Liver (tissue), 9 donors: Measurements from ENCODE around the gene CXXC4. TPM values are rescaled to one million over a fixed set of nuclear protein-coding genes. Genes with fewer than 3 reads are reported as not detected.

Experiments used
- DNase-seq: peaks from one replicate; pipeline ENCODE4 v3.0.0-alpha.2; 2017; ENCODE audit warnings: low spot score
- H3K27ac ChIP-seq, 2 donors: one replicate each; pipeline ENCODE4 v1.7.0; 2013; ENCODE audit warnings: inconsistent platforms in 2 of 2, low read length in 2 of 2, control low read depth in 1 of 2, low read depth in 1 of 2, mild to moderate bottlenecking in 1 of 2
- H3K27me3 ChIP-seq, 4 donors: one replicate each; pipeline versions ENCODE4 v1.6.1 to v1.7.0; 2013; ENCODE audit warnings: low read length in 3 of 4, inconsistent platforms in 1 of 4, mild to moderate bottlenecking in 1 of 4, moderate library complexity in 1 of 4; ENCODE audit not compliant: control insufficient read depth in 4 of 4, insufficient read depth in 4 of 4
- H3K36me3 ChIP-seq, 4 donors: one replicate each; pipeline versions ENCODE4 v1.6.1 to v1.7.0; 2013; ENCODE audit warnings: low read length in 3 of 4, mild to moderate bottlenecking in 3 of 4, low read depth in 1 of 4, moderate library complexity in 1 of 4; ENCODE audit not compliant: control insufficient read depth in 4 of 4, insufficient read depth in 3 of 4
- H3K4me1 ChIP-seq, 4 donors: one replicate each; pipeline versions ENCODE4 v1.6.1 to v1.7.0; 2013; ENCODE audit warnings: low read length in 3 of 4, mild to moderate bottlenecking in 3 of 4, moderate library complexity in 1 of 4; ENCODE audit not compliant: control insufficient read depth in 4 of 4, insufficient read depth in 4 of 4
- H3K4me3 ChIP-seq, 3 donors: one replicate each; pipeline versions ENCODE4 v1.6.1 to v1.7.0; 2013; ENCODE audit warnings: low read length in 3 of 3, control low read depth in 1 of 3, low read depth in 1 of 3, mild to moderate bottlenecking in 1 of 3
- H3K9ac ChIP-seq, 2 donors: one replicate each; pipeline ENCODE4 v1.7.0; 2013; ENCODE audit warnings: low read length in 2 of 2, mild to moderate bottlenecking in 2 of 2, moderate library complexity in 2 of 2, control low read depth in 1 of 2, low read depth in 1 of 2
- H3K9me3 ChIP-seq, 4 donors: one replicate each; pipeline versions ENCODE4 v1.6.1 to v1.7.0; 2013; ENCODE audit warnings: low read length in 3 of 4; ENCODE audit not compliant: control insufficient read depth in 4 of 4
- ATF3 ChIP-seq: IDR thresholded peaks from 2 replicates; pipeline ENCODE4 v1.6.1; 2016; ENCODE audit warnings: antibody characterized with exemption
- GABPA ChIP-seq, 2 donors: IDR thresholded peaks in 1 of 2; conservative IDR thresholded peaks in 1 of 2; 2 replicates each; pipeline ENCODE4 v1.6.1; 2016; ENCODE audit warnings: antibody characterized with exemption in 2 of 2, mild to moderate bottlenecking in 1 of 2, moderate library complexity in 1 of 2
- HNF4G ChIP-seq: IDR thresholded peaks from 2 replicates; pipeline ENCODE4 v1.6.1; 2016; ENCODE audit warnings: antibody characterized with exemption
- MAX ChIP-seq: IDR thresholded peaks from 2 replicates; pipeline ENCODE4 v1.6.1; 2016; ENCODE audit warnings: antibody characterized with exemption
- SP1 ChIP-seq: IDR thresholded peaks from 2 replicates; pipeline ENCODE4 v1.6.1; 2018; ENCODE audit warnings: antibody characterized with exemption, mild to moderate bottlenecking
- YY1 ChIP-seq: IDR thresholded peaks from 2 replicates; pipeline ENCODE4 v1.6.1; 2016; ENCODE audit warnings: antibody characterized with exemption, mild to moderate bottlenecking
- ZBTB33 ChIP-seq: IDR thresholded peaks from 2 replicates; pipeline ENCODE4 v1.6.1; 2016; ENCODE audit warnings: antibody characterized with exemption
- WGBS: extraction: QIAGEN DNeasy Blood & Tissue Kit; methylation state at CpG from one replicate; pipeline ENCODE4 v1.1.7; 2013; 5-methylcytosine and 5-hydroxymethylcytosine counted together
- polyA plus RNA-seq, 2 donors: library from polyadenylated mRNA; stranded (reverse) in 1 of 2; unstranded in 1 of 2; fragments of 200-250 nt in 1 of 2; fragments of >200 nt in 1 of 2; fragmentation: Nextera tagmentation in 1 of 2; extraction: Ambion mirVana in 1 of 2; gene quantifications; one replicate each; pipeline versions ENCODE4 v1.2.1 to v1.2.3, GENCODE V29; 2013 to 2015
- total RNA-seq, 2 donors: library from RNA; depleted of rRNA; stranded (reverse); fragments of >200 nt; gene quantifications; one replicate each; pipeline ENCODE4 v1.2.3, GENCODE V29; 2014
- TF ChIP-seq, protein P1 (sequence below): fragments of 150-350 bp; IDR thresholded peaks from 2 replicates; pipeline ENCODE4 v1.5.1; 2017; ENCODE audit warnings: improper control_type of control experiment, low read depth, low read length; ENCODE audit not compliant: missing input control
- donor health status: healthy.
- donor health status: healthy.
- donor health status: healthy.
- donor health status: healthy.
- donor health status: healthy.

Gene CXXC4
- total and polyA plus RNA-seq, 4 donors, result 0.17 to 1.2 (median 1.00) TPM

DNA sequence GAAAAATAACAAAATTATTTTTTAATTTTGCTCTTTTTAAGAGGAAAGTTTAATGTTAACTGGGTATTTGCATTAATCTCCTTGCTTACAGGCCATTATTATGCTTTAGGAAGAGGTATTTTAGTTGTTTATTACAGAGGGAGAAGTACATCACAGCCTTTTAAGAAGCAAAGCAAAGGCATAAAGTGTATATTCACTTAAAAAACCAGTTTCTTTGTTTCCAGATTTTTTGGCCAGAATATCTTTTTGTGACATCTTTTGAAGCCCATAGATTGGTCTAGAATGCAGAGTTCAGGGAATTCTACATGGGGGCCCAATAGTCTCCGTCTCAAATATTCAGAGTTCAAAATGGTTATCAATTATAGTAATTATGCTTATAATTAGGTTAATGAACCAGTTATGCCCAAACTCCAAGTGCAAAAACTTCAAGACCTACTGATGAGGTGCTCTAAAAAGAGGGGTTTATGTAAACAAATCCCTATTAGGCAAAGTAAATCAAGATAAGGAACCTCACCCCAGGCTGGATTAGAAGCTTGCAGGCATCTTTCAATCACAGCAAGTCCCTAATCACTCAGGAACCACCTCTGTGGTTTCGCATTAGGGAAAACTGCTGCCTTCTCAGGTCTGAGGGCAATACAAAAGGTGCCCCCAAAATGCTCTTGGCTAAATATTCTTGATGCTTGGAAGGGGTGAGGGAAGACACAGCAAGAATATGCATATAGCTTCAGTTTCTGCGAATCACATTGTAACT, 1.4 kb downstream of the CXXC4 start:
- DNase-seq, result no peak
- 89% methylated on average over 3 of the region's 3 CpGs for WGBS
- H3K9ac ChIP-seq, result no peak overlapping the region
- H3K27me3 ChIP-seq, result no peaks in the 10 kb centered on the region
- H3K4me1 ChIP-seq, result peaks cover 0 to 36% (median 25%) of the 10 kb centered on the region in 4 donors
- TF ChIP-seq HNF4G (no peak), ATF3 (no peak), YY1 (no peak), GABPA (IDR thresholded peaks at IDR 0.05 in 1 of 2, conservative IDR thresholded peaks at IDR 0.05 in 1 of 2) (no peak), SP1 (no peak)
- TF ChIP-seq, protein P1, sequence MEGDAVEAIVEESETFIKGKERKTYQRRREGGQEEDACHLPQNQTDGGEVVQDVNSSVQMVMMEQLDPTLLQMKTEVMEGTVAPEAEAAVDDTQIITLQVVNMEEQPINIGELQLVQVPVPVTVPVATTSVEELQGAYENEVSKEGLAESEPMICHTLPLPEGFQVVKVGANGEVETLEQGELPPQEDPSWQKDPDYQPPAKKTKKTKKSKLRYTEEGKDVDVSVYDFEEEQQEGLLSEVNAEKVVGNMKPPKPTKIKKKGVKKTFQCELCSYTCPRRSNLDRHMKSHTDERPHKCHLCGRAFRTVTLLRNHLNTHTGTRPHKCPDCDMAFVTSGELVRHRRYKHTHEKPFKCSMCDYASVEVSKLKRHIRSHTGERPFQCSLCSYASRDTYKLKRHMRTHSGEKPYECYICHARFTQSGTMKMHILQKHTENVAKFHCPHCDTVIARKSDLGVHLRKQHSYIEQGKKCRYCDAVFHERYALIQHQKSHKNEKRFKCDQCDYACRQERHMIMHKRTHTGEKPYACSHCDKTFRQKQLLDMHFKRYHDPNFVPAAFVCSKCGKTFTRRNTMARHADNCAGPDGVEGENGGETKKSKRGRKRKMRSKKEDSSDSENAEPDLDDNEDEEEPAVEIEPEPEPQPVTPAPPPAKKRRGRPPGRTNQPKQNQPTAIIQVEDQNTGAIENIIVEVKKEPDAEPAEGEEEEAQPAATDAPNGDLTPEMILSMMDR, result no peak
- H3K36me3 ChIP-seq, result no peaks in the 10 kb centered on the region
- no peaks in the 10 kb centered on the region for H3K9me3 ChIP-seq
- H3K27ac ChIP-seq, result no peak overlapping the region
- peak overlapping the region in 2 of 3 donors; percentile 64 to 89 for H3K4me3 ChIP-seq

- TF ChIP-seq MAX (no peak), YY1 (peak; percentile 21)
- Histone ChIP-seq H3K27ac (peak overlapping the region; percentile 34 to 60), H3K4me3 (peak overlapping the region; percentile 41 to 94 (median 51)), H3K9me3 (no peaks in the 10 kb centered on the region), H3K4me1 (peaks cover 0 to 36% (median 25%) of the 10 kb centered on the region in 4 donors), H3K9ac (peak overlapping the region in 1 of 2 donors; percentile 42), H3K36me3 (no peaks in the 10 kb centered on the region), H3K27me3 (no peaks in the 10 kb centered on the region)
- WGBS, result 12% methylated on average over 7 of the region's 7 CpGs
- no peak for DNase-seq
Measured at GRCh38 chr4:104492183-104492771, 2.4 kb downstream of the CXXC4 start.

GRCh38 chr4:104491481-104492182, 3.1 kb downstream of the CXXC4 start:
- Histone ChIP-seq H3K9me3 (no peaks in the 10 kb centered on the region), H3K9ac (no peak overlapping the region), H3K27ac (peak overlapping the region; percentile 61 to 71), H3K4me3 (peak overlapping the region; percentile 69 to 94 (median 91)), H3K27me3 (no peaks in the 10 kb centered on the region), H3K4me1 (peaks cover 0 to 36% (median 25%) of the 10 kb centered on the region in 4 donors), H3K36me3 (no peaks in the 10 kb centered on the region)
- peak; percentile 39 for DNase-seq
- TF ChIP-seq ZBTB33, result no peak
- WGBS, result under 1% methylated on average over 47 of the region's 47 CpGs
